SK-N-SH (cell line): ENCODE results near the gene MRPL40.

Experiments
- EP300 ChIP-seq, 2 experiments: IDR thresholded peaks; 2 replicates each; pipeline versions ENCODE4 v1.4.0 to v1.6.1; 2012; ENCODE audit warnings: borderline replicate concordance in 1 of 2, low read depth in 1 of 2, low read length in 1 of 2
- GATA2 ChIP-seq: sonication (generic); formaldehyde crosslinking; IDR thresholded peaks from 2 replicates; pipeline ENCODE4 v1.5.0; 2020; ENCODE audit warnings: mild to moderate bottlenecking, missing genetic modification reagents
- POLR2AphosphoS5 ChIP-seq: IDR thresholded peaks from 2 replicates; pipeline ENCODE4 v1.6.1; 2012; ENCODE audit warnings: low read depth, low read length
- RCOR1 ChIP-seq: fragments of 150-350 bp; IDR thresholded peaks from 2 replicates; pipeline ENCODE4 v1.6.1; 2017; ENCODE audit warnings: antibody characterized with exemption, low read length
- TF ChIP-seq, protein P1 (sequence below): fragments of 200-600 bp; sonication (generic); IDR thresholded peaks from 2 replicates; pipeline ENCODE4 v1.6.1; 2017; ENCODE audit warnings: antibody characterized with exemption, mild to moderate bottlenecking, moderate library complexity
- TF ChIP-seq, protein P2 (sequence below): IDR thresholded peaks from 2 replicates; pipeline ENCODE4 v1.4.0; 2012; ENCODE audit warnings: low read depth, borderline replicate concordance

DNA sequence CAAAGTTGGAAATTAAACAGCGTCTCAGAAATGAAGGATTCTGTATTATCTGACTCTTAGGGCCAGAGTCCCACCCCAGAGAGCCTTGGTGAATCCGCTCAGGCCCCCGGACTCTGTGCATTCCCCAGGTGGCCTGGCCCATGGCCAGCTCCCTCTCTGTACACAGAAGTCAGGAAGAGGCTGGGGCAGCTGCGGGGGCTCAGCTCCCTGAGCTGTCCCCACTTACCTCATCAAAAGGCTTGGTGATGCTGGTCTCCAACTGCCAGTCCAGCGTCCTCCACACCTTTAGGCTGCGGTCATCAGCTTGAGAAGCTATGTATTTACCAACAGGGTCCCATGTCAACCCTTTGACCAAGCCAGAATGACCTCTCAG lies 35.8 kb upstream of the MRPL40 start:
- TF ChIP-seq RCOR1: no peak
- no peak for TF ChIP-seq EP300 (IDR thresholded peaks at IDR 0.05; ENCODE audit: borderline replicate concordance in 1 of 2, low read depth in 1 of 2, low read length in 1 of 2)
- TF ChIP-seq, protein P1, sequence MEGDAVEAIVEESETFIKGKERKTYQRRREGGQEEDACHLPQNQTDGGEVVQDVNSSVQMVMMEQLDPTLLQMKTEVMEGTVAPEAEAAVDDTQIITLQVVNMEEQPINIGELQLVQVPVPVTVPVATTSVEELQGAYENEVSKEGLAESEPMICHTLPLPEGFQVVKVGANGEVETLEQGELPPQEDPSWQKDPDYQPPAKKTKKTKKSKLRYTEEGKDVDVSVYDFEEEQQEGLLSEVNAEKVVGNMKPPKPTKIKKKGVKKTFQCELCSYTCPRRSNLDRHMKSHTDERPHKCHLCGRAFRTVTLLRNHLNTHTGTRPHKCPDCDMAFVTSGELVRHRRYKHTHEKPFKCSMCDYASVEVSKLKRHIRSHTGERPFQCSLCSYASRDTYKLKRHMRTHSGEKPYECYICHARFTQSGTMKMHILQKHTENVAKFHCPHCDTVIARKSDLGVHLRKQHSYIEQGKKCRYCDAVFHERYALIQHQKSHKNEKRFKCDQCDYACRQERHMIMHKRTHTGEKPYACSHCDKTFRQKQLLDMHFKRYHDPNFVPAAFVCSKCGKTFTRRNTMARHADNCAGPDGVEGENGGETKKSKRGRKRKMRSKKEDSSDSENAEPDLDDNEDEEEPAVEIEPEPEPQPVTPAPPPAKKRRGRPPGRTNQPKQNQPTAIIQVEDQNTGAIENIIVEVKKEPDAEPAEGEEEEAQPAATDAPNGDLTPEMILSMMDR: no peak
- no peak for TF ChIP-seq GATA2 (CRISPR knock-in tag)
- TF ChIP-seq, protein P2, sequence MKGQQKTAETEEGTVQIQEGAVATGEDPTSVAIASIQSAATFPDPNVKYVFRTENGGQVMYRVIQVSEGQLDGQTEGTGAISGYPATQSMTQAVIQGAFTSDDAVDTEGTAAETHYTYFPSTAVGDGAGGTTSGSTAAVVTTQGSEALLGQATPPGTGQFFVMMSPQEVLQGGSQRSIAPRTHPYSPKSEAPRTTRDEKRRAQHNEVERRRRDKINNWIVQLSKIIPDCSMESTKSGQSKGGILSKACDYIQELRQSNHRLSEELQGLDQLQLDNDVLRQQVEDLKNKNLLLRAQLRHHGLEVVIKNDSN: no peak
- no peak for TF ChIP-seq POLR2AphosphoS5
